Tibial nerve (tissue), 4 donors: ENCODE results near the gene USP3.

ENCODE experiments used
- EP300 ChIP-seq, 2 donors: sonication (generic); formaldehyde crosslinking; IDR thresholded peaks; one replicate each; pipeline ENCODE4 v1.6.1; 2017; ENCODE audit warnings: antibody characterized with exemption in 2 of 2, mild to moderate bottlenecking in 1 of 2
- POLR2A ChIP-seq, 2 donors: fragments of 450-650 bp; IDR thresholded peaks; one replicate each; pipeline ENCODE4 v1.6.1; 2017; ENCODE audit warnings: antibody characterized with exemption in 2 of 2, mild to moderate bottlenecking in 2 of 2, moderate library complexity in 2 of 2
- TF ChIP-seq, protein P1 (sequence below), 5 experiments: fragments of 200-600 bp in 3 of 5; fragments of 450-650 bp in 2 of 5; sonication (generic) in 3 of 5; IDR thresholded peaks; one replicate each; pipeline ENCODE4 v1.5.1; 2016 to 2019; ENCODE audit warnings: antibody characterized with exemption in 5 of 5, mild to moderate bottlenecking in 3 of 5, moderate library complexity in 2 of 5

DNA sequence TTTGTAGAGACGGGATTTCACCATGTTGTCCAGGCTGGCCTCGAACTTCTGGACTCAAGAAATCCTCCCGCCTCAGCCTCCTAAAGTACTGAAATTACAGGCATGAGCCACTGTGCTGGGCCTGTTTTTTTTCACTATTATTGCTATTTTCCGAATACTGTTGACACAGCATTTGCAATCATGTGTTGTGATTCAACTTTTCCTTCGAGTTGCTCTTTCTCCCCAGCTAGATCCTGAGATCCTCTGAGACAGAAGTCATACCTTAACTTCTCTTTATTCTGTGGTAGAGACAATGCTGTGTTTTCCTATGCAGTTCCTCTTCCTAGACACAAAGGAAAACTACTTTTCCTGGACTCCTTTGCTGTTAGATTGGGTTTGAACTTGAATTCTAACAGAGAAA is 46.4 kb upstream of the USP3 start:
- TF ChIP-seq, protein P1, sequence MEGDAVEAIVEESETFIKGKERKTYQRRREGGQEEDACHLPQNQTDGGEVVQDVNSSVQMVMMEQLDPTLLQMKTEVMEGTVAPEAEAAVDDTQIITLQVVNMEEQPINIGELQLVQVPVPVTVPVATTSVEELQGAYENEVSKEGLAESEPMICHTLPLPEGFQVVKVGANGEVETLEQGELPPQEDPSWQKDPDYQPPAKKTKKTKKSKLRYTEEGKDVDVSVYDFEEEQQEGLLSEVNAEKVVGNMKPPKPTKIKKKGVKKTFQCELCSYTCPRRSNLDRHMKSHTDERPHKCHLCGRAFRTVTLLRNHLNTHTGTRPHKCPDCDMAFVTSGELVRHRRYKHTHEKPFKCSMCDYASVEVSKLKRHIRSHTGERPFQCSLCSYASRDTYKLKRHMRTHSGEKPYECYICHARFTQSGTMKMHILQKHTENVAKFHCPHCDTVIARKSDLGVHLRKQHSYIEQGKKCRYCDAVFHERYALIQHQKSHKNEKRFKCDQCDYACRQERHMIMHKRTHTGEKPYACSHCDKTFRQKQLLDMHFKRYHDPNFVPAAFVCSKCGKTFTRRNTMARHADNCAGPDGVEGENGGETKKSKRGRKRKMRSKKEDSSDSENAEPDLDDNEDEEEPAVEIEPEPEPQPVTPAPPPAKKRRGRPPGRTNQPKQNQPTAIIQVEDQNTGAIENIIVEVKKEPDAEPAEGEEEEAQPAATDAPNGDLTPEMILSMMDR (IDR thresholded peaks at IDR 0.05) = no peak
- TF ChIP-seq POLR2A (IDR thresholded peaks at IDR 0.05) = no peak
- TF ChIP-seq EP300 (IDR thresholded peaks at IDR 0.05) = peak in 1 of 2 donors; percentile 14
